Testis (tissue), 3 donors: ENCODE results near the gene DNAJC7. TPM values are rescaled to one million over a fixed set of nuclear protein-coding genes. Genes with fewer than 3 reads are reported as not detected.

Experiments
- DNase-seq: peaks from one replicate; pipeline ENCODE4 v3.0.0-alpha.2; 2019
- H3K27ac ChIP-seq, 2 donors: fragments of 200-600 bp; sonication (generic); one replicate each; pipeline ENCODE4 v1.5.1; 2019
- H3K27me3 ChIP-seq: fragments of 200-600 bp; sonication (generic); one replicate; pipeline ENCODE4 v1.5.1; 2019
- H3K36me3 ChIP-seq: fragments of 200-600 bp; sonication (generic); one replicate; pipeline ENCODE4 v1.5.1; 2017; ENCODE audit warnings: low read depth; ENCODE audit errors: missing control alignments
- H3K4me1 ChIP-seq: fragments of 200-600 bp; sonication (generic); one replicate; pipeline ENCODE4 v1.5.1; 2019
- H3K4me3 ChIP-seq, 2 donors: fragments of 200-600 bp; sonication (generic); one replicate each; pipeline ENCODE4 v1.5.1; 2017 to 2019
- H3K9me3 ChIP-seq: fragments of 200-600 bp; sonication (generic); one replicate; pipeline ENCODE4 v1.5.1; 2017
- POLR2A ChIP-seq: fragments of 450-650 bp; IDR thresholded peaks from one replicate; pipeline ENCODE4 v1.6.1; 2017; ENCODE audit warnings: antibody characterized with exemption, mild to moderate bottlenecking, moderate library complexity
- WGBS, 2 donors: methylation state at CpG; one replicate each; pipeline ENCODE4 v1.1.5; 2018; 5-methylcytosine and 5-hydroxymethylcytosine counted together
- intact Hi-C: fragments of 100-400 bp; cut with DNase I; formaldehyde crosslinking; loops from one replicate; pipeline ENCODE4 v1.15.1; 2023; ENCODE audit warnings: low total_unique reads
- polyA plus RNA-seq: library from polyadenylated mRNA; stranded (reverse); fragments of 350-450 nt; fragmentation: Illumina TruSeq; extraction: RNeasy Lipid Tissue Mini Kit (QIAGEN cat#74804); gene quantifications from one replicate; pipeline ENCODE4 v1.2.3, GENCODE V29; 2014; ENCODE audit warnings: low read depth, low replicate concordance; ENCODE audit not compliant: insufficient read depth
- total RNA-seq, 2 donors: library from RNA; depleted of rRNA; stranded (reverse); fragments of >200 nt; gene quantifications; one replicate each; pipeline ENCODE4 v1.2.3, GENCODE V29; 2016
- TF ChIP-seq, protein P1 (sequence below), 3 experiments: fragments of 450-650 bp in 2 of 3; fragments of 200-600 bp in 1 of 3; sonication (generic) in 1 of 3; IDR thresholded peaks; one replicate each; pipeline ENCODE4 v1.5.1; 2016 to 2019; ENCODE audit warnings: antibody characterized with exemption in 3 of 3, mild to moderate bottlenecking in 2 of 3, moderate library complexity in 1 of 3

DNAJC7 gene
- total and polyA plus RNA-seq, 3 donors from 2014 or later = 81.1 to 94.3 (median 86.2) TPM

DNA sequence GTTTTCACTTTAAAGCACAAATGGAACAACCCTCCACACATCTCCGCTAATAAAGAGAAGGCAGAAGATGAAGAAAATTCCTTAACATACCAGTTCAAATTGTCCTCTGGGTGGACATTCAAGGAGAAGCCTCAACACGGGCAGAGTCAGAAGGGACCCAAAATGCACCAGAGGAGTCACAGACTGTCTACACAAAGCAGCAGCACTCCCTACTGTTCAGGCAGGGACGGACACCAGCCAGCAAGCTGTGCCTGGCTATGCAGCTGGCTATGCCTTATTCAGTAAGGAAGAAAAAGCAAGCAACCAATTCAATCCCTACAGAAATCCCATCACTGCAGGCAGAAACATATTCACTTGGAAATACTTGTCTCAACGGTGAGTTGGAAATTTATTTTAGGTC is 8.1 kb downstream of the DNAJC7 start:
- Histone ChIP-seq H3K27ac (no peak overlapping the region), H3K9me3 (no peaks in the 10 kb centered on the region), H3K4me3 (no peak overlapping the region), H3K27me3 (no peaks in the 10 kb centered on the region), H3K36me3 (no peaks in the 10 kb centered on the region), H3K4me1 (peaks cover 9% of the 10 kb centered on the region)
- intact Hi-C loops = no loop called here
- 76 to 89% methylated on average over 4 of the region's 4 CpGs for WGBS, 2 donors
- TF ChIP-seq, protein P1, sequence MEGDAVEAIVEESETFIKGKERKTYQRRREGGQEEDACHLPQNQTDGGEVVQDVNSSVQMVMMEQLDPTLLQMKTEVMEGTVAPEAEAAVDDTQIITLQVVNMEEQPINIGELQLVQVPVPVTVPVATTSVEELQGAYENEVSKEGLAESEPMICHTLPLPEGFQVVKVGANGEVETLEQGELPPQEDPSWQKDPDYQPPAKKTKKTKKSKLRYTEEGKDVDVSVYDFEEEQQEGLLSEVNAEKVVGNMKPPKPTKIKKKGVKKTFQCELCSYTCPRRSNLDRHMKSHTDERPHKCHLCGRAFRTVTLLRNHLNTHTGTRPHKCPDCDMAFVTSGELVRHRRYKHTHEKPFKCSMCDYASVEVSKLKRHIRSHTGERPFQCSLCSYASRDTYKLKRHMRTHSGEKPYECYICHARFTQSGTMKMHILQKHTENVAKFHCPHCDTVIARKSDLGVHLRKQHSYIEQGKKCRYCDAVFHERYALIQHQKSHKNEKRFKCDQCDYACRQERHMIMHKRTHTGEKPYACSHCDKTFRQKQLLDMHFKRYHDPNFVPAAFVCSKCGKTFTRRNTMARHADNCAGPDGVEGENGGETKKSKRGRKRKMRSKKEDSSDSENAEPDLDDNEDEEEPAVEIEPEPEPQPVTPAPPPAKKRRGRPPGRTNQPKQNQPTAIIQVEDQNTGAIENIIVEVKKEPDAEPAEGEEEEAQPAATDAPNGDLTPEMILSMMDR (IDR thresholded peaks at IDR 0.05) = no peak
- no peak for TF ChIP-seq POLR2A
- DNase-seq = no peak

DNA sequence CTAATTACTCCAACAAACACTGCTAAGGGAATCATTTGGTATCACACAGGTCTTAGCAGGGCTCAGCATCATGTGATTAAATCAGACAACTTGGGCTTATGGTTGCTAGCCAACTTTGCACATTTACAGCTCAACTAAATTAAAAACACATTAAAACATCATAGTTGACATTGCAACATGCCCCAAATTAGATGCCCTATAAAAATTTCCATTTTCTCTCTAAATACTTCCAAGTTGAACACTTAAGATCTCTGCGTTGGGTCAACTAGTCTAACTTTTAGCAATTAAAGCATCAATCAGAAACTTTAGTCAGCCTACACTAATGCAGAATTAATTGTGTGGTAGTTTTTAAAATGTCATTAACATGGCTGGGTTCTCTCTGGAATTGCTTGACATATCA is 12.1 kb downstream of the DNAJC7 start:
- no peak overlapping the region for H3K4me3 ChIP-seq
- intact Hi-C loops = no loop called here
- H3K4me1 ChIP-seq = no peaks in the 10 kb centered on the region
- WGBS, 2 donors = 81 to 88% methylated on average over 1 of the region's 1 CpG
- H3K9me3 ChIP-seq = no peaks in the 10 kb centered on the region
- no peaks in the 10 kb centered on the region for H3K27me3 ChIP-seq
- no peak overlapping the region for H3K27ac ChIP-seq
- no peaks in the 10 kb centered on the region for H3K36me3 ChIP-seq
- DNase-seq = no peak
- TF ChIP-seq POLR2A = no peak
- TF ChIP-seq, protein P1 (IDR thresholded peaks at IDR 0.05) = no peak

DNA sequence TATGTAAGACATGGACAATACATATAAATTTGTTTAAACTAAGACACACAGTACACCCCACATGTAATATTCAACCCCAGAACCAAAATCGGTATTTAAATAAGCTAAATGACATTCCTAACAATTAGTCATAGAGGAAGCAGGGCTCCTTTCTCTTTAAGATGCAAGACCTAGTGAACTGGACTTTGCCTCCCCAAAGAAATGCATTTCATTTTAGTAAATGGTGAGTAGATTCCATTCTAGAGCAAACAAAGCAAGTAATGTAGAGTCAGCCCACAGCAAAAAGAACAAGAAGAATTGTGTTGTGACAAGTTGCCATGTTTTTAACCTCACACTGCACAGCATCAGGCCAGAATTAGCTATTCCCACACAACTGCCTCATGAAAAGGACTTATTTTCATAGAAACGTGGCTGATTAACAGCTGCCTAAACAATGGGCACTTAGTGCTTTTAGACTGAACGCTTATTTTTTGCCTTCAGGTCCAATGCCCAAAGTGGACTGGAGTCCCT is 14.4 kb downstream of the DNAJC7 start:
- Histone ChIP-seq H3K36me3 (no peaks in the 10 kb centered on the region), H3K4me3 (no peak overlapping the region), H3K9me3 (no peaks in the 10 kb centered on the region), H3K27me3 (no peaks in the 10 kb centered on the region), H3K27ac (no peak overlapping the region), H3K4me1 (no peaks in the 10 kb centered on the region)
- TF ChIP-seq, protein P1 (IDR thresholded peaks at IDR 0.05) = no peak
- TF ChIP-seq POLR2A = no peak
- DNase-seq = no peak
- 85 to 93% methylated on average over 3 of the region's 3 CpGs for WGBS, 2 donors
- intact Hi-C loops = no loop called here

DNA sequence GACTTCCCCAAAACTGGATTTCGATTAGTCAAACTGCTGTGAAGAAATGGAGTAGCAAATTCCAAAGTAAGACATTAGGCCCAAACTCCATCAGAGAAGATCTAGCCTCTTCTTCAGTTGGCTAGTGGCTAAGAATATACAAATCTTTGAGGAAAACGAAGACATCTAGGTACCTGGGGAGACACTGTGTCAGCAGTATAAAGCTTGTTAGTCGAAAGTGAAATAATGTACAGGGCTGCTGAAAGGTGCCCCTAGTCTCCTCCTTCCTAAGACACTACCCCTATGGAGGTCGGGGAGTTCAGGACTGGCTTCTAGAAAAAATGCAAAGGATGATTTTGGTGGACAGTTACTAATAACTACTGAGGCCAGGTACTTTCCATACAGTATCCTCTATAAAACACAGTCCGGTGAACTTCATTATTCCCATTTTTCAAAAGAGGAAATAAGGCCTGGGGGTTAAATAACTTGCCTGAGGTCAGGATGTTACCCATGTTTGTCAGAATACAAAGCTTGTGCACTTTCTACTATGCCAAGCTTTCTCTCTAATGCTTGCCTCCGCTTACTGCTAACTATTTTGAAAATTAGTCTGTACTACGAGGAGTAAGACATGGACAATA is 15.0 kb downstream of the DNAJC7 start:
- intact Hi-C loops = no loop called here
- Histone ChIP-seq H3K27me3 (no peaks in the 10 kb centered on the region), H3K27ac (no peak overlapping the region), H3K9me3 (no peaks in the 10 kb centered on the region), H3K4me3 (no peak overlapping the region), H3K4me1 (no peaks in the 10 kb centered on the region), H3K36me3 (no peaks in the 10 kb centered on the region)
- TF ChIP-seq, protein P1 (IDR thresholded peaks at IDR 0.05) = no peak
- no peak for TF ChIP-seq POLR2A
- 87 to 94% methylated on average over 7 of the region's 7 CpGs for WGBS, 2 donors
- DNase-seq = no peak

DNA sequence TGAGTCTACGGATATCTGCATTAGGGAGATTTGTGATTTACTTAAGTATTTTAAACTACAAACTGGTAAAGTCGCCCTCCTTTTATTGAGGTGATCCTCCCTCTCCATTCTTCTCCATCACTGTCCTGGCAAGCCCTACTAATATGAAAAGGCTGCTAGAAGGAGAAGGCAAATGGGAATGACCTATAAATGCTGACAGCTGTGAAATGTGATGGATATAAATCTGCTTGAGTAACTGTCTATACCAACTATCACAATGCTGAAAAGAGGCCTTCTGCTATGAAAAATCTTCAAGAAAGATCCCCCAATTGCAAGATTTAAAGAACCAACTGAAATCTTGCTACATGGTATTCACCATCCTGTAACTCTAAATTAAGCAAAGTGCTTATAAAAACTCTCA is 15.5 kb downstream of the DNAJC7 start:
- H3K4me3 ChIP-seq = no peak overlapping the region
- H3K36me3 ChIP-seq = no peaks in the 10 kb centered on the region
- H3K27me3 ChIP-seq = no peaks in the 10 kb centered on the region
- TF ChIP-seq POLR2A = no peak
- TF ChIP-seq, protein P1 (IDR thresholded peaks at IDR 0.05) = no peak
- H3K27ac ChIP-seq = no peak overlapping the region
- no peaks in the 10 kb centered on the region for H3K9me3 ChIP-seq
- no peak for DNase-seq
- 89 to 93% methylated on average over 2 of the region's 2 CpGs for WGBS, 2 donors
- intact Hi-C loops = no loop called here
- no peaks in the 10 kb centered on the region for H3K4me1 ChIP-seq
